GM23338 (cell line): ENCODE data around the gene CADPS. TPM values are rescaled to one million over a fixed set of nuclear protein-coding genes. Genes with fewer than 3 reads are reported as not detected.

Experiments
- ATAC-seq: fragments of 200-7000 bp; cut with Tn5 transposase; 3 replicates; pipeline ENCODE4 v1.9.1; 2020
- DNase-seq: peaks from one replicate; pipeline ENCODE4 v3.0.0-alpha.2; 2015; ENCODE audit warnings: low spot score
- H2AFZ ChIP-seq: fragments of 200-600 bp; sonication (generic); 2 replicates; pipeline ENCODE4 v1.8.0; 2016; ENCODE audit warnings: antibody characterized with exemption, mild to moderate bottlenecking, moderate library complexity
- H3F3A ChIP-seq: fragments of 200-600 bp; sonication (generic); replicated peaks from 2 replicates; pipeline ENCODE4 v1.8.0; 2017; ENCODE audit warnings: antibody characterized with exemption, mixed run types, low read depth
- H3K27ac ChIP-seq: fragments of 200-600 bp; sonication (generic); 2 replicates; pipeline ENCODE4 v1.6.1; 2016; ENCODE audit warnings: low read depth
- H3K27me3 ChIP-seq: fragments of 200-600 bp; sonication (generic); 2 replicates; pipeline ENCODE4 v1.8.0; 2016; ENCODE audit warnings: mild to moderate bottlenecking, mixed run types, moderate library complexity; ENCODE audit not compliant: insufficient read depth
- H3K36me3 ChIP-seq: fragments of 200-600 bp; sonication (generic); 2 replicates; pipeline ENCODE4 v1.8.0; 2016; ENCODE audit warnings: mild to moderate bottlenecking; ENCODE audit not compliant: insufficient read depth
- H3K4me1 ChIP-seq: fragments of 200-600 bp; sonication (generic); 2 replicates; pipeline ENCODE4 v1.8.0; 2016; ENCODE audit warnings: mild to moderate bottlenecking, moderate library complexity; ENCODE audit not compliant: insufficient read depth
- H3K4me2 ChIP-seq: fragments of 200-600 bp; sonication (generic); 2 replicates; pipeline ENCODE4 v1.7.1; 2017; ENCODE audit warnings: mixed run types
- H3K4me3 ChIP-seq: fragments of 200-600 bp; sonication (generic); 2 replicates; pipeline ENCODE4 v1.6.1; 2016; ENCODE audit warnings: mixed run types
- H3K79me2 ChIP-seq: fragments of 200-600 bp; sonication (generic); replicated peaks from 2 replicates; pipeline ENCODE4 v1.8.0; 2017; ENCODE audit warnings: mild to moderate bottlenecking; ENCODE audit not compliant: insufficient read depth
- H3K9me2 ChIP-seq: fragments of 200-600 bp; sonication (generic); 2 replicates; pipeline ENCODE4 v1.8.0; 2017; ENCODE audit not compliant: insufficient read depth
- H4K20me1 ChIP-seq: fragments of 200-600 bp; sonication (generic); replicated peaks from 2 replicates; pipeline ENCODE4 v1.8.0; 2017; ENCODE audit warnings: mild to moderate bottlenecking; ENCODE audit not compliant: insufficient read depth
- H3K27ac Mint-ChIP-seq: 2 replicates; pipeline ENCODE4 v1.8.0; 2020; ENCODE audit warnings: inconsistent platforms, mild to moderate bottlenecking, moderate library complexity, mixed read lengths
- H3K27me3 Mint-ChIP-seq: 3 replicates; pipeline ENCODE4 v1.8.0; 2022; ENCODE audit warnings: low read depth, mild to moderate bottlenecking, moderate library complexity, mixed read lengths, inconsistent platforms; ENCODE audit not compliant: insufficient read depth, poor library complexity
- H3K36me3 Mint-ChIP-seq: 3 replicates; pipeline ENCODE4 v1.8.0; 2021; ENCODE audit warnings: low read depth, mild to moderate bottlenecking, inconsistent platforms, moderate library complexity, mixed read lengths
- H3K4me1 Mint-ChIP-seq: 3 replicates; pipeline ENCODE4 v1.8.0; 2020; ENCODE audit warnings: mild to moderate bottlenecking, inconsistent platforms, mixed read lengths
- H3K4me3 Mint-ChIP-seq: 3 replicates; pipeline ENCODE4 v1.8.0; 2021; ENCODE audit warnings: moderate library complexity, mild to moderate bottlenecking, inconsistent platforms, mixed read lengths
- H3K9me3 Mint-ChIP-seq: 3 replicates; pipeline ENCODE4 v1.8.0; 2020; ENCODE audit warnings: moderate library complexity, mild to moderate bottlenecking, inconsistent platforms, mixed read lengths
- CREB1 ChIP-seq: fragments of 250-450 bp; sonication (Bioruptor Pico); IDR thresholded peaks from 2 replicates; pipeline ENCODE4 v1.5.0; 2020; ENCODE audit warnings: low read depth, mild to moderate bottlenecking, moderate library complexity
- EZH2 ChIP-seq: fragments of 200-600 bp; sonication (generic); IDR thresholded peaks from one replicate; pipeline ENCODE4 v1.8.0; 2017; ENCODE audit warnings: antibody characterized with exemption, mild to moderate bottlenecking, low read depth; ENCODE audit not compliant: unreplicated experiment
- EZH2phosphoT487 ChIP-seq: fragments of 200-600 bp; sonication (generic); IDR thresholded peaks from one replicate; pipeline ENCODE4 v1.8.1; 2018; ENCODE audit warnings: antibody characterized with exemption; ENCODE audit not compliant: unreplicated experiment
- JUNB ChIP-seq: IDR thresholded peaks from one replicate; pipeline ENCODE4 v1.6.1; 2016; ENCODE audit warnings: antibody characterized with exemption; ENCODE audit not compliant: unreplicated experiment
- NANOG ChIP-seq: IDR thresholded peaks from 2 replicates; pipeline ENCODE4 v1.6.1; 2016; ENCODE audit warnings: antibody characterized with exemption, borderline replicate concordance
- POLR2AphosphoS5 ChIP-seq: IDR thresholded peaks from 2 replicates; pipeline ENCODE4 v1.6.1; 2016; ENCODE audit warnings: antibody characterized with exemption, low read depth
- STAT1 ChIP-seq: IDR thresholded peaks from one replicate; pipeline ENCODE4 v1.6.1; 2016; ENCODE audit warnings: antibody characterized with exemption; ENCODE audit not compliant: unreplicated experiment
- ZNF114 ChIP-seq: fragments of 250-450 bp; sonication (Bioruptor Pico); IDR thresholded peaks from 2 replicates; pipeline ENCODE4 v1.5.0; 2020; ENCODE audit warnings: mild to moderate bottlenecking, moderate library complexity
- ZNF331 ChIP-seq: fragments of 250-450 bp; sonication (Bioruptor Pico); IDR thresholded peaks from 2 replicates; pipeline ENCODE4 v1.5.0; 2020; ENCODE audit warnings: low read depth, mild to moderate bottlenecking, moderate library complexity
- polyA plus RNA-seq: library from polyadenylated mRNA; unstranded; fragments of >200 nt; fragmentation: Nextera tagmentation; extraction: Ambion mirVana; gene quantifications from 2 replicates; pipeline ENCODE4 v1.2.1, GENCODE V29; 2016
- total RNA-seq: library from RNA; depleted of rRNA; stranded (reverse); fragments of >200 nt; shearing (Covaris generic); gene quantifications from 2 replicates; pipeline ENCODE4 v1.2.3, GENCODE V29; 2014
- TF ChIP-seq, protein P1 (sequence below): IDR thresholded peaks from one replicate; pipeline ENCODE4 v1.6.1; 2018; ENCODE audit warnings: antibody characterized with exemption; ENCODE audit not compliant: unreplicated experiment
- TF ChIP-seq, protein P2 (sequence below), 2 experiments: fragments of 200-600 bp in 1 of 2; sonication (generic) in 1 of 2; conservative IDR thresholded peaks; 2 replicates each; pipeline versions ENCODE4 v1.5.1 to v1.6.1; 2016 to 2017; ENCODE audit warnings: antibody characterized with exemption in 2 of 2, low read depth in 2 of 2, mild to moderate bottlenecking in 2 of 2, moderate library complexity in 1 of 2
- TF ChIP-seq, protein P3 (sequence below): fragments of 250-450 bp; sonication (Bioruptor Pico); IDR thresholded peaks from 2 replicates; pipeline ENCODE4 v1.5.0; 2020; ENCODE audit warnings: mild to moderate bottlenecking, moderate library complexity
- TF ChIP-seq, protein P4 (sequence below): IDR thresholded peaks from 2 replicates; pipeline ENCODE4 v1.6.1; 2016; ENCODE audit warnings: antibody characterized with exemption

The CADPS gene
- total and polyA plus RNA-seq, 2 experiments from 2014 or later, result 14.7 to 22.0 TPM

DNA sequence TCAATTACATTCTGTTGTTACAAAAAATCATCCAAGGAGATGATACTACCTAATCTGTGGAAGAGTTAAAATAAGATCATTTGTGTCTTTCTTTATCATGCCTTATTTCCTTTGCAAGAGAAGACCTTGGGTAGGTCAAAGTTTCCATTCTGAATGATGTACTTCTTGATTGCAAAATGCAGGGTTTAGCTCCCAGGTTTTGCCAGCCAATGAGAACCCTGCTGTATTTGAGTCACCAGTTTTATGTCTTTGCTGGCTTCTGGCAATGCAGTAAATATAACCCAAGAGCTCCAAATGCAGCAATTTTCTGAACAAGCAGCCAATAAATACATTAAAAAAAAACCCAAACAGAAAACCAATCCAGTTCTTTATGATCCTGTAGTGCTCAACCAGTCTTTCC lies 204.9 kb downstream of the CADPS start:
- Mint-ChIP-seq H3K27ac (no peak overlapping the region), H3K27me3 (peaks cover 2% of the 10 kb centered on the region), H3K36me3 (no peaks in the 10 kb centered on the region), H3K9me3 (no peaks in the 10 kb centered on the region), H3K4me1 (peaks cover 17% of the 10 kb centered on the region), H3K4me3 (no peak overlapping the region)
- H3K9me2 ChIP-seq, result no peaks in the 10 kb centered on the region; the same call in 1 of the 2 replicates
- H3K79me2 ChIP-seq, result no peaks in the 10 kb centered on the region
- H3K36me3 ChIP-seq, result no peaks in the 10 kb centered on the region
- H2AFZ ChIP-seq, result no peak overlapping the region
- ATAC-seq (no peak), DNase-seq (no peak)
- H3K4me1 ChIP-seq, result no peaks in the 10 kb centered on the region
- no peak overlapping the region for H3K4me3 ChIP-seq
- no peaks in the 10 kb centered on the region for H3K27me3 ChIP-seq
- no peaks in the 10 kb centered on the region for H4K20me1 ChIP-seq
- no peak for TF ChIP-seq STAT1
- TF ChIP-seq, protein P1, sequence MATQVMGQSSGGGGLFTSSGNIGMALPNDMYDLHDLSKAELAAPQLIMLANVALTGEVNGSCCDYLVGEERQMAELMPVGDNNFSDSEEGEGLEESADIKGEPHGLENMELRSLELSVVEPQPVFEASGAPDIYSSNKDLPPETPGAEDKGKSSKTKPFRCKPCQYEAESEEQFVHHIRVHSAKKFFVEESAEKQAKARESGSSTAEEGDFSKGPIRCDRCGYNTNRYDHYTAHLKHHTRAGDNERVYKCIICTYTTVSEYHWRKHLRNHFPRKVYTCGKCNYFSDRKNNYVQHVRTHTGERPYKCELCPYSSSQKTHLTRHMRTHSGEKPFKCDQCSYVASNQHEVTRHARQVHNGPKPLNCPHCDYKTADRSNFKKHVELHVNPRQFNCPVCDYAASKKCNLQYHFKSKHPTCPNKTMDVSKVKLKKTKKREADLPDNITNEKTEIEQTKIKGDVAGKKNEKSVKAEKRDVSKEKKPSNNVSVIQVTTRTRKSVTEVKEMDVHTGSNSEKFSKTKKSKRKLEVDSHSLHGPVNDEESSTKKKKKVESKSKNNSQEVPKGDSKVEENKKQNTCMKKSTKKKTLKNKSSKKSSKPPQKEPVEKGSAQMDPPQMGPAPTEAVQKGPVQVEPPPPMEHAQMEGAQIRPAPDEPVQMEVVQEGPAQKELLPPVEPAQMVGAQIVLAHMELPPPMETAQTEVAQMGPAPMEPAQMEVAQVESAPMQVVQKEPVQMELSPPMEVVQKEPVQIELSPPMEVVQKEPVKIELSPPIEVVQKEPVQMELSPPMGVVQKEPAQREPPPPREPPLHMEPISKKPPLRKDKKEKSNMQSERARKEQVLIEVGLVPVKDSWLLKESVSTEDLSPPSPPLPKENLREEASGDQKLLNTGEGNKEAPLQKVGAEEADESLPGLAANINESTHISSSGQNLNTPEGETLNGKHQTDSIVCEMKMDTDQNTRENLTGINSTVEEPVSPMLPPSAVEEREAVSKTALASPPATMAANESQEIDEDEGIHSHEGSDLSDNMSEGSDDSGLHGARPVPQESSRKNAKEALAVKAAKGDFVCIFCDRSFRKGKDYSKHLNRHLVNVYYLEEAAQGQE, result no peak
- TF ChIP-seq, protein P2, sequence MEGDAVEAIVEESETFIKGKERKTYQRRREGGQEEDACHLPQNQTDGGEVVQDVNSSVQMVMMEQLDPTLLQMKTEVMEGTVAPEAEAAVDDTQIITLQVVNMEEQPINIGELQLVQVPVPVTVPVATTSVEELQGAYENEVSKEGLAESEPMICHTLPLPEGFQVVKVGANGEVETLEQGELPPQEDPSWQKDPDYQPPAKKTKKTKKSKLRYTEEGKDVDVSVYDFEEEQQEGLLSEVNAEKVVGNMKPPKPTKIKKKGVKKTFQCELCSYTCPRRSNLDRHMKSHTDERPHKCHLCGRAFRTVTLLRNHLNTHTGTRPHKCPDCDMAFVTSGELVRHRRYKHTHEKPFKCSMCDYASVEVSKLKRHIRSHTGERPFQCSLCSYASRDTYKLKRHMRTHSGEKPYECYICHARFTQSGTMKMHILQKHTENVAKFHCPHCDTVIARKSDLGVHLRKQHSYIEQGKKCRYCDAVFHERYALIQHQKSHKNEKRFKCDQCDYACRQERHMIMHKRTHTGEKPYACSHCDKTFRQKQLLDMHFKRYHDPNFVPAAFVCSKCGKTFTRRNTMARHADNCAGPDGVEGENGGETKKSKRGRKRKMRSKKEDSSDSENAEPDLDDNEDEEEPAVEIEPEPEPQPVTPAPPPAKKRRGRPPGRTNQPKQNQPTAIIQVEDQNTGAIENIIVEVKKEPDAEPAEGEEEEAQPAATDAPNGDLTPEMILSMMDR (conservative IDR thresholded peaks at IDR 0.05; ENCODE audit: low read depth in 2 of 2), result no peak
- TF ChIP-seq, protein P3, sequence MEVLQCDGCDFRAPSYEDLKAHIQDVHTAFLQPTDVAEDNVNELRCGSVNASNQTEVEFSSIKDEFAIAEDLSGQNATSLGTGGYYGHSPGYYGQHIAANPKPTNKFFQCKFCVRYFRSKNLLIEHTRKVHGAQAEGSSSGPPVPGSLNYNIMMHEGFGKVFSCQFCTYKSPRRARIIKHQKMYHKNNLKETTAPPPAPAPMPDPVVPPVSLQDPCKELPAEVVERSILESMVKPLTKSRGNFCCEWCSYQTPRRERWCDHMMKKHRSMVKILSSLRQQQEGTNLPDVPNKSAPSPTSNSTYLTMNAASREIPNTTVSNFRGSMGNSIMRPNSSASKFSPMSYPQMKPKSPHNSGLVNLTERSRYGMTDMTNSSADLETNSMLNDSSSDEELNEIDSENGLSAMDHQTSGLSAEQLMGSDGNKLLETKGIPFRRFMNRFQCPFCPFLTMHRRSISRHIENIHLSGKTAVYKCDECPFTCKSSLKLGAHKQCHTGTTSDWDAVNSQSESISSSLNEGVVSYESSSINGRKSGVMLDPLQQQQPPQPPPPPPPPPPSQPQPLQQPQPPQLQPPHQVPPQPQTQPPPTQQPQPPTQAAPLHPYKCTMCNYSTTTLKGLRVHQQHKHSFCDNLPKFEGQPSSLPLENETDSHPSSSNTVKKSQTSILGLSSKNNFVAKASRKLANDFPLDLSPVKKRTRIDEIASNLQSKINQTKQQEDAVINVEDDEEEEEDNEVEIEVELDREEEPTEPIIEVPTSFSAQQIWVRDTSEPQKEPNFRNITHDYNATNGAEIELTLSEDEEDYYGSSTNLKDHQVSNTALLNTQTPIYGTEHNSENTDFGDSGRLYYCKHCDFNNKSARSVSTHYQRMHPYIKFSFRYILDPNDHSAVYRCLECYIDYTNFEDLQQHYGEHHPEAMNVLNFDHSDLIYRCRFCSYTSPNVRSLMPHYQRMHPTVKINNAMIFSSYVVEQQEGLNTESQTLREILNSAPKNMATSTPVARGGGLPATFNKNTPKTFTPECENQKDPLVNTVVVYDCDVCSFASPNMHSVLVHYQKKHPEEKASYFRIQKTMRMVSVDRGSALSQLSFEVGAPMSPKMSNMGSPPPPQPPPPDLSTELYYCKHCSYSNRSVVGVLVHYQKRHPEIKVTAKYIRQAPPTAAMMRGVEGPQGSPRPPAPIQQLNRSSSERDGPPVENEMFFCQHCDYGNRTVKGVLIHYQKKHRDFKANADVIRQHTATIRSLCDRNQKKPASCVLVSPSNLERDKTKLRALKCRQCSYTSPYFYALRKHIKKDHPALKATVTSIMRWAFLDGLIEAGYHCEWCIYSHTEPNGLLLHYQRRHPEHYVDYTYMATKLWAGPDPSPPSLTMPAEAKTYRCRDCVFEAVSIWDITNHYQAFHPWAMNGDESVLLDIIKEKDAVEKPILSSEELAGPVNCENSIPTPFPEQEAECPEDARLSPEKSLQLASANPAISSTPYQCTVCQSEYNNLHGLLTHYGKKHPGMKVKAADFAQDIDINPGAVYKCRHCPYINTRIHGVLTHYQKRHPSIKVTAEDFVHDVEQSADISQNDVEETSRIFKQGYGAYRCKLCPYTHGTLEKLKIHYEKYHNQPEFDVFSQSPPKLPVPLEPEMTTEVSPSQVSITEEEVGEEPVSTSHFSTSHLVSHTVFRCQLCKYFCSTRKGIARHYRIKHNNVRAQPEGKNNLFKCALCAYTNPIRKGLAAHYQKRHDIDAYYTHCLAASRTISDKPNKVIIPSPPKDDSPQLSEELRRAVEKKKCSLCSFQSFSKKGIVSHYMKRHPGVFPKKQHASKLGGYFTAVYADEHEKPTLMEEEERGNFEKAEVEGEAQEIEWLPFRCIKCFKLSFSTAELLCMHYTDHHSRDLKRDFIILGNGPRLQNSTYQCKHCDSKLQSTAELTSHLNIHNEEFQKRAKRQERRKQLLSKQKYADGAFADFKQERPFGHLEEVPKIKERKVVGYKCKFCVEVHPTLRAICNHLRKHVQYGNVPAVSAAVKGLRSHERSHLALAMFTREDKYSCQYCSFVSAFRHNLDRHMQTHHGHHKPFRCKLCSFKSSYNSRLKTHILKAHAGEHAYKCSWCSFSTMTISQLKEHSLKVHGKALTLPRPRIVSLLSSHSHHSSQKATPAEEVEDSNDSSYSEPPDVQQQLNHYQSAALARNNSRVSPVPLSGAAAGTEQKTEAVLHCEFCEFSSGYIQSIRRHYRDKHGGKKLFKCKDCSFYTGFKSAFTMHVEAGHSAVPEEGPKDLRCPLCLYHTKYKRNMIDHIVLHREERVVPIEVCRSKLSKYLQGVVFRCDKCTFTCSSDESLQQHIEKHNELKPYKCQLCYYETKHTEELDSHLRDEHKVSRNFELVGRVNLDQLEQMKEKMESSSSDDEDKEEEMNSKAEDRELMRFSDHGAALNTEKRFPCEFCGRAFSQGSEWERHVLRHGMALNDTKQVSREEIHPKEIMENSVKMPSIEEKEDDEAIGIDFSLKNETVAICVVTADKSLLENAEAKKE, result no peak
- no peak for TF ChIP-seq ZNF331 (CRISPR knock-in tag)
- no peak for TF ChIP-seq ZNF114 (CRISPR knock-in tag)
- TF ChIP-seq EZH2, result no peak
- no peak for TF ChIP-seq EZH2phosphoT487
- no peak for TF ChIP-seq CREB1 (CRISPR knock-in tag)
- no peak for TF ChIP-seq JUNB
- no peak for TF ChIP-seq POLR2AphosphoS5
- no peak for TF ChIP-seq NANOG
- TF ChIP-seq, protein P4, sequence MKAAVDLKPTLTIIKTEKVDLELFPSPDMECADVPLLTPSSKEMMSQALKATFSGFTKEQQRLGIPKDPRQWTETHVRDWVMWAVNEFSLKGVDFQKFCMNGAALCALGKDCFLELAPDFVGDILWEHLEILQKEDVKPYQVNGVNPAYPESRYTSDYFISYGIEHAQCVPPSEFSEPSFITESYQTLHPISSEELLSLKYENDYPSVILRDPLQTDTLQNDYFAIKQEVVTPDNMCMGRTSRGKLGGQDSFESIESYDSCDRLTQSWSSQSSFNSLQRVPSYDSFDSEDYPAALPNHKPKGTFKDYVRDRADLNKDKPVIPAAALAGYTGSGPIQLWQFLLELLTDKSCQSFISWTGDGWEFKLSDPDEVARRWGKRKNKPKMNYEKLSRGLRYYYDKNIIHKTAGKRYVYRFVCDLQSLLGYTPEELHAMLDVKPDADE, result no peak
- no peak overlapping the region for H3K4me2 ChIP-seq
- no peak overlapping the region for H3K27ac ChIP-seq
- H3F3A ChIP-seq, result no peaks in the 10 kb centered on the region
